Ecto neural progenitor cell (in vitro differentiated cells): ENCODE data around the gene ABHD2.
"Not testable (repeated sequence)": the region's sequence is repeated elsewhere in the genome, so short reads cannot be mapped to it uniquely, and the experiment has no call there.

Experiments used
- DNase-seq: peaks from one replicate; pipeline ENCODE4 v3.0.0-alpha.2; 2018; ENCODE audit warnings: low spot score

ABHD2 gene, protein sequence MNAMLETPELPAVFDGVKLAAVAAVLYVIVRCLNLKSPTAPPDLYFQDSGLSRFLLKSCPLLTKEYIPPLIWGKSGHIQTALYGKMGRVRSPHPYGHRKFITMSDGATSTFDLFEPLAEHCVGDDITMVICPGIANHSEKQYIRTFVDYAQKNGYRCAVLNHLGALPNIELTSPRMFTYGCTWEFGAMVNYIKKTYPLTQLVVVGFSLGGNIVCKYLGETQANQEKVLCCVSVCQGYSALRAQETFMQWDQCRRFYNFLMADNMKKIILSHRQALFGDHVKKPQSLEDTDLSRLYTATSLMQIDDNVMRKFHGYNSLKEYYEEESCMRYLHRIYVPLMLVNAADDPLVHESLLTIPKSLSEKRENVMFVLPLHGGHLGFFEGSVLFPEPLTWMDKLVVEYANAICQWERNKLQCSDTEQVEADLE

GRCh38 chr15:89087830-89088604, at the start of gene ABHD2:
Gene ABHD2, plus strand, starts transcription at chr15:89088456. Its CDS starts 27,872 bp downstream, at chr15:89116328.
- DNase-seq = peak; percentile 99

- DNase-seq = no peak
These were observed 49.1 kb upstream of the ABHD2 start for GRCh38 chr15:89039142-89039541.

DNA sequence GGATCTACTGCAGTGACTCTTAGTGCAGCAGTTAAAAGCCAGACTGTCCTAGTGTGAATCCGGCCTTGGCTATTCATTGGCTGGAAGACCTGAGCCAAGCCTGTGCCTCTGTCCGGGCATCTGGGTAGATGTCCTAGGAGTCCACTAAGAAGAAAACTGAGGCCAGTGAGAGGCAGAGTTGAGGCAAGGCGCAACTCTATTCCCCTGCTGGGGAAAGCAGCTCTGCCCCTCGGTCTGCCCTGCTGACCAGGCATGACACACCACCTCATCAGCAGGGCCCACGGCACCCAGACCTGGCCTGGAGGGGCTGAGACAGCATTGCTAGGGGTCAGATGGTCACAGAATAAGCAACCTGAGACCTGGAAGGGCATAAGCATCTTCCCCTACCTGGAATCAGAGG, 46.7 kb upstream of the ABHD2 start:
- no peak for DNase-seq

DNA sequence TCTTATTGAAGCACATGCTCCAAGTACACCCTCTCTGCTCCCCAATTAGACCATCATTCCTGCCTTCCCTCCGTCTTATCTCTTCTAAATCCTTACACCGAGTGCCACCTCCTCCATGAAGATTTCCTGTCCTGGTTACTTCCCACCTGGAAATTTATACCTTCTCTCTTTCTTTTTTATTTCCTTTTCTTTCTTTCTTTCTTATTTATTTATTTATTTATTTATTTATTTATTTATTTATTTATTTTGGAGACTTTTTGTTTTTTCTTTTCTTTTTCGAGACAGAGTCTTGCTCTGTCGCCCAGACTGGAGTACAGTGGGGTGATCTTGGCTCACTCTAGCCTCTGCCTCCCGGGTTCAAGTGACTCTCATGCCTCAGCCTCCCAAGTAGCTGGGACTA, 45.9 kb upstream of the ABHD2 start:
- no peak for DNase-seq

DNA sequence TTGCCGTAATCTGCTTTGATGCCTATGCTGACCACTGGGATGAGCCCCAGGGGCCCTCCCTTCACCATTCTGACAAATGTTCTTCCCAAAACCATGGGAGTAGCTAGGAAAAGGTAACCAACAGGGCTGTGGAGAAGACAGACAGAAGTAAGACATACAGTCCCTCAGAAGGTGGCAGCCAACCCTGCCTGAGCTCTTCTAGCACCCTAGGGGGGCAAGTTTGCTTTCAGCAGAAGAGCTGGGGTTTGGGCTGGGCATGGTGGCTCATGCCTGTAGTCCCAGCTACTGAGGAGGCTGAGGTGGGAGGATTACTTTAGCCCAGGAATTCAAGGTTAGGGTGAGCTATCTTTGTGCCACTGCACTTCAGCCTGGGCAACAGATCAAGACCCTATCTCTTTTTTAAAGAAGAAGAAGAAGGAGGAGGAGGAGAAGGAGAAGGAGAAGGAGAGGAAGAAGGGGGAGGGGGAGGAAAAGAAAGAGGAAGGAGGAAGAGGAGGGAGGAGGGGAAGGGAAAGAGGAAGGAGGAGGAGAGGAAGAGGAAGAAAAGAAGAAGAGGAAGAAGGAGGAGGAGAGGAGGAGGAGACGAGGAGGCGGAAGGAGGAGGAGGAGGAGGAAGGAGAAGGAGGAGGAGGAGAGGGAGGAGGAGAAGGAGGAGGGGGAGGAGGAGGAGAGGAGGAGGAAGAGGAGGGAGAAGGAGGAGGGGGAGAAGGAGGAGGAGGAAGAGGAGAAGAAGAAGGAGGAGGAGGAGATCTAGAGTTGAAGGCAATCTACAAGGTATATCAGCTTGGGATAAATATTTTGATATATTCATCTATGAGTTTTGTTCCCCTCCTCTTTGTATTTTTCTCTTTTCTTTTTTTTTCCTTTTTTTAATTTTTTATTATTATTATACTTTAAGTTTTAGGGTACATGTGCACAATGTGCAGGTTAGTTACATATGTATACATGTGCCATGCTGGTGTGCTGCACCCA, 44.9 kb upstream of the ABHD2 start:
- no peak for DNase-seq

DNA sequence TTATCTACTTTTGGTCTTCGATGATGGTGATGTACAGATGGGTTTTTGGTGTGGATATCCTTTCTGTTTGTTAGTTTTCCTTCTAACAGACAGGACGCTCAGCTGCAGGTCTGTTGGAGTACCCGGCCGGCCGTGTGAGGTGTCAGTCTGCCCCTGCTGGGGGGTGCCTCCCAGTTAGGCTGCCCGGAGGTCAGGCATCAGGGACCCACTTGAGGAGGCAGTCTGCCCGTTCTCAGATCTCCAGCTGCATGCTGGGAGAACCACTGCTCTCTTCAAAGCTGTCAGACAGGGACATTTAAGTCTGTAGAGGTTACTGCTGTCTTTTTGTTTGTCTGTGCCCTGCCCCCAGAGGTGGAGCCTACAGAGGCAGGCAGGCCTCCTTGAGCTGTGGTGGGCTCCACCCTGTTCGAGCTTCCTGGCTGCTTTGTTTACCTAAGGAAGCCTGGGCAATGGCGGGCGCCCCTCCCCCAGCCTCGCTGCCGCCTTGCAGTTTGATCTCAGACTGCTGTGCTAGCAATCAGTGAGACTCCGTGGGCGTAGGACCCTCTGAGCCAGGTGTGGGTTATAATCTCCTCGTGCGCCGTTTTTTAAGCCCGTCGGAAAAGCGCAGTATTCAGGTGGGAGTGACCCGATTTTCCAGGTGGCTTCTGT, 39.1 kb upstream of the ABHD2 start:
- DNase-seq = not testable (repeated sequence)

DNA sequence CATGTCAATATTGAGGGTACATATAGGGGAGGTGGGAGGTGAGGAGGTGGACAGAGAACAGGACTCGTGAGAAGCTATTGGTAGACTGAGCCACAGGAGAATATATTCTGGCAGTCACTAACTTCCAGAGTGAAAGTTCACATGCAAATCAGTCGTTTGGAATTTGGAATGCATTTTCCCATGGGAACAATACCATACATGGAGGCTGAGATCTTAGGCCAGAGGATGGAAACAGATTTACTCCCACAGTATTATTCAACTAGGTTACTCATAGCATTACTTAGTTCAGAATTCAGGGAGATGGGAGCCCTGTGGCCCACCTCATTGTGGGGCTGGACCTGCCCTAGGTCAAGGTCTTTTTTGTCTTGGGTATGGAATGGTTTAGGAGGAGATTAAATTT, 36.4 kb upstream of the ABHD2 start:
- no peak for DNase-seq

- DNase-seq = no peak
These were observed 35.8 kb upstream of the ABHD2 start for GRCh38 chr15:89052474-89052873.

DNA sequence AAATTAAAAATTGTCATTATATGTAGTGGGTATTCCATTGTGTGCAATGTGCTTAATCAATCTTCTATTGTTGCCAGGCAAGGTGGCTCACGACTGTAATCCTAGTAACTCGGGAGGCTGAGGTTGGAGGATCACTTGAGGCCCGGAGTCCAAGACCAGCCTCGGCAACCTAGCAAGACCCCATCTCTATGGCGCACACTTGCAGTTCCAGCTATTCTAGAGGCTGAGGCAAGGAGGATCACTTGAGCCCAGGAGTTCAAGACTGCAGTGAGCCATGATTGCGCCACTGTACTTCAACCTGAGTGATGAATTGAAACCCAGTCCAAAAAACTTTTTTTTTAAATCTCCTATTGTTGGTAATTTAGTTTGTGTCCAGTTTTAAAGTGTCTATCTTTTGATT, 33.4 kb upstream of the ABHD2 start:
- DNase-seq = no peak

GRCh38 chr15:89057506-89058133, 30.6 kb upstream of the ABHD2 start:
- peak; percentile 89 for DNase-seq

- no peak for DNase-seq
These were observed 29.9 kb upstream of the ABHD2 start for GRCh38 chr15:89058376-89058775.

GRCh38 chr15:89058876-89059405, 29.3 kb upstream of the ABHD2 start:
- DNase-seq = no peak

- DNase-seq = no peak
These were observed 22.0 kb upstream of the ABHD2 start for GRCh38 chr15:89066280-89066679.

DNA sequence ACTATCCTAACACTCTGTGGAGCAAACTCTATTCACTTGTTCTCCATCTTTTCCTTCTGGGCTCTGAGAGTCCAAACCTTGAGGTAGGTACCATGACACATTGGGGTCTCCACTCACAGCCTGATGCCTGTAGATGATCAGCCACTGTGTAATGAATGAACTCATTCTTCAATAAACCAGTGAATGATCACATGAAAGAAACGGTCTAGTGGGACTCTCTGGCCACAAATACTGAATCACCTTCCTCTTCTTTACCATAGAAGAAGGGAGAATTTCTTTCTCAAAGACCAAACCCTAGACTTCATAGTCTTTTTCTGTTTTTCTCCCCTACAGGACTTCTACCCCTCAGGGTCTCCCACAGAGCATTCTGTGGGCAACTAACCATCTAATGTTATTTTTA, 20.5 kb upstream of the ABHD2 start:
- no peak for DNase-seq

DNA sequence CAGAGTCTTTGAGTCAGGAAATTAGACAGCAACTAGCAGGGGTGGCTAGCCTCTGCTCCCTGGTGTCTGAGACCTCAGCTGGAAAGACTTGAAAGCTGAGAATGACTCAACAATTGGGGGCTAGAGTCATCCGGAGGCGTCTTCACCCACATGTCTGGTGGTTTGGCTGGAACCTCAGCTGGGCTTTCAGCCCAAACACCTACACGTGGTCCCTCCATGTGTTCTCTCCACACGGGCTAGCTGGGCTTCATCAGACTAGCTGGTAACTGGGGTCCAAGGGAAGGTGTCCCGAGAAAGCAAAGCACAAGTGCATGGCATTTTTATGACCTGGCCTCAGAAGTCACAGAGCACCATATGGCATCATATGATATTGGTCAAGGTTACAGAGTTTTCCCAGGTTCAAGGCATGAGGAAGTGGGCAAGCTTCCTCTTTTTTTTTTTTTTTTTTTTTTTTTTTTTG, 19.9 kb upstream of the ABHD2 start:
- no peak for DNase-seq

DNA sequence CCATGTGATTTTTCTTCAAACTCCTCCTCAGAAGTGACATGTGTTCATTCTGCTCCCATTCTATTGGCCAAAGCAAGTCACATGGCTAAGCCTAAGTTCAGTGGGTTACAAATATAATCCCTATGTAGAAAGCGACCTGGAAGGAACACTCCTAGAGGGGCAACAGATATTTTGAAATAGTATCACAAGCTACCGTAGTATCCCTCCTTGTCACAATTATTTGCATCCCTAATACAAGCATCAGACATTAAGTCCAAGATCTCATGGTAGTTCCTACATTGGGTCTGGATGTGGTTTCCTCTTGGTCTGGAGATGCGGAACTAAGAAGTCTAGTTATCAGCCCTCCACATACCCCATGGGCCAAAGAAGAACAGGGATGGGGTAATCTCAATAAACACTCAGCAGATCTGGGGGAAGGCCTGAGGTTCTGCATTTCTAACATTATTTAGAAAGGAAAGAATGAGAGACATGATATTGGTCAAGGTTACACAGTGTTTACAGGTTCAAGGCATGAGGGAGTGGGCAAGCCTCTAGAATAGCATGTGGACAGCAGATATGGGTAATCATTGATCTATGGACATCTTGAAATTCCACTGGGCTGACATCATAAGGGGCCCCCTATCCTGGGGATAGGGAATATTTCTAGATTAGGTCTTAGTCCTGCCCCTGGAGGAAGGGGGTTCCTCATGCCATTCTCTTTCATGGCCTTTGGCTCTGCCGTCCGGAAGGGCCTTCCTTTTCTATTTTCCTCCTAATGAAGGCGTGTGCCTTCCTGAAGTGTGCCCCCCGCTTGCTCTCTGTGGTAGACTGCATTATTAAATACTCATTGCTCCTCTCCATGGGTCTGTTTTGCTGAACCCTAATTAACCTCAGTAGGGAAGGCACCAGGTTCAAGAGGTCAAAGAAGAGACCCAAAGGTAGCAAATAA, 17.8 kb upstream of the ABHD2 start:
- no peak for DNase-seq

DNA sequence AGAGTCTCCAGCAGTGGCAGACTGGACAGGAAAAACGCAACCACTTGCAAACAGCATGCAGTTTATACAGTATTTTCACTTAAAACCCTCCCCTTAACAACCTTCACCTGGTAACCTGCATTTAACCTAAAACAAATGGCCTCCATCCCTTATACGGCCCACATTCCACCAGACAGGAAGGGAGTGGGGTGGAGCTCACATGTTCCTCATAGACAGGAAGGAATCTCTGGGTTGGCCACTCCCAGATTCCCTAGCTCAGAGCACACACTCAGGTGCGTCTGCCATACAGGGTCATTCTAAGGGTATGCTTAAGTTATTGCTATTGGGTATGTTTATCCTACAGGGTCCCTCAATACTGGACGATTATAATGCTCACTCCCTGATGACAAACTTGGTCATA, 16.8 kb upstream of the ABHD2 start:
- DNase-seq = no peak

DNA sequence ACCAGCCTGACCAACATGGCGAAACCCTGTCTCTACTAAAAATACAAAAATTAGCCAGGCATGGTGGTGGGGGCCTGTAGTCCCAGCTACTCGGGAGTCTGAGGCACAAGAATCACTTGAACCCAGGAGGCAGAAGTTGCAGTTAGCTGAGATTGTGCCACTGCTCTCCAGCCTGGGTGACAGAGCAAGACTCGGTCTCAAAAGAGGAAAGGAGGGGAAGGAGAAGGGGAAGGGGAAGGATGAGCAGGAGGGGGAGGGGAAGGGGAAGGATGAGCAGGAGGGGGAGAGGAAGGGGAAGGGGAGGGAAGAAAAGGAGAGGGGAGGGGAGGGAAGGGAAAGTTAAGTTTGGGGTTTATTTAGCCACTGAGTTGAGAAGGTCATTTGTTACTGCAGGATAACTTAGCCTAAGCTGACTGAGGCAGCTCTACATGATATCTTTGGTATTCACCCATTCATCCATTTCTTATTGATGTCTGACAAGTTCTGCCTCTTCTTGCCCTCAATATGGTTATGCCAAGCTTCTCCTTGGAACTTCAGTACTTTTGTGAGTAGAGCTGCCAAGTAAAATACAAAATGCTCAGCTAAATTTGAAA, 15.9 kb upstream of the ABHD2 start:
- DNase-seq = no peak

GRCh38 chr15:89074402-89075012, 13.7 kb upstream of the ABHD2 start:
- DNase-seq = no peak
